Spinal cord (tissue), 10 donors: Measurements from ENCODE around the gene CYTH4. TPM values are rescaled to one million over a fixed set of nuclear protein-coding genes. Genes with fewer than 3 reads are reported as not detected.

Source experiments
- DNase-seq, 6 donors: peaks; one replicate each; pipeline versions ENCODE4 v3.0.0 to v3.0.0-alpha.2; 2013 to 2015; ENCODE audit warnings: low spot score in 6 of 6, low read depth in 4 of 6
- H3K27ac ChIP-seq: one replicate; pipeline ENCODE4 v1.5.1; 2013; ENCODE audit warnings: low read depth, low read length, control low read depth
- H3K27me3 ChIP-seq: one replicate; pipeline ENCODE4 v1.6.1; 2013; ENCODE audit warnings: low read length; ENCODE audit not compliant: control insufficient read depth, insufficient read depth
- H3K36me3 ChIP-seq: one replicate; pipeline ENCODE4 v1.6.1; 2013; ENCODE audit warnings: low read length; ENCODE audit not compliant: control insufficient read depth, insufficient read depth
- H3K4me1 ChIP-seq: one replicate; pipeline ENCODE4 v1.6.1; 2013; ENCODE audit warnings: low read length; ENCODE audit not compliant: control insufficient read depth, insufficient read depth
- H3K4me3 ChIP-seq: one replicate; pipeline ENCODE4 v1.5.1; 2013; ENCODE audit warnings: low read depth, low read length, control low read depth
- H3K9me3 ChIP-seq: one replicate; pipeline ENCODE4 v1.6.1; 2013; ENCODE audit warnings: low read length; ENCODE audit not compliant: control insufficient read depth, insufficient read depth
- WGBS: methylation state at CpG from one replicate; pipeline ENCODE4 v1.1.5; 2013; ENCODE audit warnings: missing lambda C conversion rate; ENCODE audit not compliant: insufficient coverage; 5-methylcytosine and 5-hydroxymethylcytosine counted together
- polyA plus RNA-seq, 2 donors: library from polyadenylated mRNA; unstranded; fragments of 120-200 nt; gene quantifications; one replicate each; pipeline ENCODE4 v1.2.1, GENCODE V29; 2013; ENCODE audit not compliant: insufficient read length in 2 of 2
- total RNA-seq, 2 donors: library from RNA; depleted of rRNA in 1 of 2; stranded (reverse); fragments of 120-200 nt in 1 of 2; fragments of >200 nt in 1 of 2; gene quantifications; one replicate each; pipeline versions ENCODE4 v1.2.3 to v1.2.4, GENCODE V29; 2013 to 2014
- donor health status: healthy.

CYTH4 gene
- total and polyA plus RNA-seq, 4 donors: 5.8 to 9.4 (median 7.9) TPM

GRCh38 chr22:37331034-37331428, 48.7 kb downstream of the CYTH4 start:
- Histone ChIP-seq H3K4me1 (peaks cover 68% of the 10 kb centered on the region), H3K36me3 (no peaks in the 10 kb centered on the region), H3K27ac (no peak overlapping the region), H3K4me3 (no peak overlapping the region), H3K27me3 (peaks cover 42% of the 10 kb centered on the region), H3K9me3 (no peaks in the 10 kb centered on the region)
- peak in 2 of 6 donors; percentile 46 to 60 for DNase-seq
- WGBS: 46% methylated on average over 5 of the region's 7 CpGs

- H3K4me3 ChIP-seq: no peak overlapping the region
- peaks cover 70% of the 10 kb centered on the region for H3K4me1 ChIP-seq
- no peaks in the 10 kb centered on the region for H3K9me3 ChIP-seq
- H3K36me3 ChIP-seq: no peaks in the 10 kb centered on the region
- DNase-seq: no peak
- H3K27ac ChIP-seq: no peak overlapping the region
- H3K27me3 ChIP-seq: peaks cover 42% of the 10 kb centered on the region
- WGBS: 76% methylated on average over 5 of the region's 9 CpGs
Measured at GRCh38 chr22:37331856-37332536, 49.7 kb downstream of the CYTH4 start.

GRCh38 chr22:37333724-37334460, 51.6 kb downstream of the CYTH4 start:
- H3K4me1 ChIP-seq: peaks cover 70% of the 10 kb centered on the region
- no peaks in the 10 kb centered on the region for H3K36me3 ChIP-seq
- peaks cover 42% of the 10 kb centered on the region for H3K27me3 ChIP-seq
- WGBS: 6% methylated on average over 5 of the region's 11 CpGs
- no peak overlapping the region for H3K27ac ChIP-seq
- no peak overlapping the region for H3K4me3 ChIP-seq
- no peak for DNase-seq
- H3K9me3 ChIP-seq: no peaks in the 10 kb centered on the region

GRCh38 chr22:37334461-37334858, 52.2 kb downstream of the CYTH4 start:
- no peak overlapping the region for H3K4me3 ChIP-seq
- DNase-seq: peak in 1 of 6 donors; percentile 58
- H3K27ac ChIP-seq: no peak overlapping the region
- no peaks in the 10 kb centered on the region for H3K9me3 ChIP-seq
- H3K27me3 ChIP-seq: peaks cover 42% of the 10 kb centered on the region
- H3K4me1 ChIP-seq: peaks cover 64% of the 10 kb centered on the region
- no peaks in the 10 kb centered on the region for H3K36me3 ChIP-seq
- WGBS: 1% methylated on average over 32 of the region's 42 CpGs

GRCh38 chr22:37334859-37335805, 52.8 kb downstream of the CYTH4 start:
- H3K4me3 ChIP-seq: no peak overlapping the region
- H3K36me3 ChIP-seq: no peaks in the 10 kb centered on the region
- peaks cover 42% of the 10 kb centered on the region for H3K27me3 ChIP-seq
- peaks cover 64% of the 10 kb centered on the region for H3K4me1 ChIP-seq
- H3K9me3 ChIP-seq: no peaks in the 10 kb centered on the region
- 3% methylated on average over 34 of the region's 50 CpGs for WGBS
- H3K27ac ChIP-seq: no peak overlapping the region
- DNase-seq: peak in 2 of 6 donors; percentile 44 to 64

GRCh38 chr22:37335806-37336199, 53.5 kb downstream of the CYTH4 start:
- WGBS: 60% methylated on average over 1 of the region's 7 CpGs
- Histone ChIP-seq H3K27me3 (peaks cover 42% of the 10 kb centered on the region), H3K4me3 (no peak overlapping the region), H3K4me1 (peaks cover 64% of the 10 kb centered on the region), H3K27ac (no peak overlapping the region), H3K36me3 (no peaks in the 10 kb centered on the region), H3K9me3 (no peaks in the 10 kb centered on the region)
- no peak for DNase-seq

- Histone ChIP-seq H3K4me1 (peaks cover 58% of the 10 kb centered on the region), H3K27ac (no peak overlapping the region), H3K36me3 (no peaks in the 10 kb centered on the region), H3K4me3 (no peak overlapping the region), H3K27me3 (peaks cover 36% of the 10 kb centered on the region), H3K9me3 (no peaks in the 10 kb centered on the region)
- 81% methylated on average over 7 of the region's 8 CpGs for WGBS
- DNase-seq: no peak
Measured at GRCh38 chr22:37336579-37336978, 54.3 kb downstream of the CYTH4 start.

- 57% methylated on average over 8 of the region's 8 CpGs for WGBS
- peaks cover 28% of the 10 kb centered on the region for H3K27me3 ChIP-seq
- no peak overlapping the region for H3K4me3 ChIP-seq
- no peak for DNase-seq
- H3K4me1 ChIP-seq: peaks cover 50% of the 10 kb centered on the region
- H3K27ac ChIP-seq: no peak overlapping the region
- H3K36me3 ChIP-seq: no peaks in the 10 kb centered on the region
- H3K9me3 ChIP-seq: no peaks in the 10 kb centered on the region
Measured at GRCh38 chr22:37337204-37337943, 55.1 kb downstream of the CYTH4 start.
